ENCODE data around the gene TARS2.

The TARS2 gene

DNA sequence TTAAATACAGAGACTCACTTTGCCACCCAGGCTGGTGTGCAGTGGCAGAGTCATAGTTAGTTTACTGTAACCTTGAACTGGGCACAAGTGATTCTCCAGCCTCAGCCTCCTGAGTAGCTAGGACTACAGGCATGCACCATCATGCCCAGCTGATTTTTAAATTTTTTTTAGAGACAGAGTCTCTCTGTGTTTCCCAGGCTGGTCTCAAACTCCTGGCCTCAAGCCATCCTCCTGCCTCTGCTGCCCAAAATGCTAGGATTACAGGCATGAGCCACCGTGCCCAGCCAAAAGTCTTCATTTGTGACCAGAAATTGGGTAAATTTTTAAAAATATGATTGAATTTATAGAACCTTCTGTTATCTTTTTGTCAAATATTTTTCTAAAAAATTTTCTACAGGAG is 17.9 kb upstream of the TARS2 start:
- Histone ChIP-seq H2AFZ (ENCODE audit: low read length) (no peak overlapping the region), H3K27ac (ENCODE audit: low read length) (no peak overlapping the region), H3K27me3 (replicated peaks; ENCODE audit: insufficient read depth, low read length) (no peaks in the 10 kb centered on the region), H3K4me1 (ENCODE audit: low read length) (no peaks in the 10 kb centered on the region), H3K4me2 (ENCODE audit: low read depth, low read length) (no peak overlapping the region), H3K79me2 (ENCODE audit: low read length) (no peaks in the 10 kb centered on the region), H4K20me1 (ENCODE audit: insufficient read depth, low read length) (no peaks in the 10 kb centered on the region), H3K9me3 (replicated peaks; ENCODE audit: insufficient read depth, low read length) (no peaks in the 10 kb centered on the region), H3K9me2 (replicated peaks; ENCODE audit: insufficient read depth, low read length) (no peaks in the 10 kb centered on the region), H3K4me3 (ENCODE audit: low read length) (no peak overlapping the region), H3K9ac (ENCODE audit: low read length) (no peak overlapping the region), H3K36me3 (replicated peaks; ENCODE audit: insufficient read depth, low read length) (peaks cover 11% of the 10 kb centered on the region), H3F3A (ENCODE audit: insufficient read depth, low read length) (no peaks in the 10 kb centered on the region)
- DNase-seq: no peak
- TF ChIP-seq EZH2 (optimal IDR thresholded peaks at IDR 0.05; ENCODE audit: low read depth, low read length) (no peak), EZH2phosphoT487 (IDR thresholded peaks at IDR 0.05; ENCODE audit: low read length) (no peak)
- TF ChIP-seq, protein P1, sequence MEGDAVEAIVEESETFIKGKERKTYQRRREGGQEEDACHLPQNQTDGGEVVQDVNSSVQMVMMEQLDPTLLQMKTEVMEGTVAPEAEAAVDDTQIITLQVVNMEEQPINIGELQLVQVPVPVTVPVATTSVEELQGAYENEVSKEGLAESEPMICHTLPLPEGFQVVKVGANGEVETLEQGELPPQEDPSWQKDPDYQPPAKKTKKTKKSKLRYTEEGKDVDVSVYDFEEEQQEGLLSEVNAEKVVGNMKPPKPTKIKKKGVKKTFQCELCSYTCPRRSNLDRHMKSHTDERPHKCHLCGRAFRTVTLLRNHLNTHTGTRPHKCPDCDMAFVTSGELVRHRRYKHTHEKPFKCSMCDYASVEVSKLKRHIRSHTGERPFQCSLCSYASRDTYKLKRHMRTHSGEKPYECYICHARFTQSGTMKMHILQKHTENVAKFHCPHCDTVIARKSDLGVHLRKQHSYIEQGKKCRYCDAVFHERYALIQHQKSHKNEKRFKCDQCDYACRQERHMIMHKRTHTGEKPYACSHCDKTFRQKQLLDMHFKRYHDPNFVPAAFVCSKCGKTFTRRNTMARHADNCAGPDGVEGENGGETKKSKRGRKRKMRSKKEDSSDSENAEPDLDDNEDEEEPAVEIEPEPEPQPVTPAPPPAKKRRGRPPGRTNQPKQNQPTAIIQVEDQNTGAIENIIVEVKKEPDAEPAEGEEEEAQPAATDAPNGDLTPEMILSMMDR (IDR thresholded peaks at IDR 0.05; ENCODE audit: low read length): no peak

DNA sequence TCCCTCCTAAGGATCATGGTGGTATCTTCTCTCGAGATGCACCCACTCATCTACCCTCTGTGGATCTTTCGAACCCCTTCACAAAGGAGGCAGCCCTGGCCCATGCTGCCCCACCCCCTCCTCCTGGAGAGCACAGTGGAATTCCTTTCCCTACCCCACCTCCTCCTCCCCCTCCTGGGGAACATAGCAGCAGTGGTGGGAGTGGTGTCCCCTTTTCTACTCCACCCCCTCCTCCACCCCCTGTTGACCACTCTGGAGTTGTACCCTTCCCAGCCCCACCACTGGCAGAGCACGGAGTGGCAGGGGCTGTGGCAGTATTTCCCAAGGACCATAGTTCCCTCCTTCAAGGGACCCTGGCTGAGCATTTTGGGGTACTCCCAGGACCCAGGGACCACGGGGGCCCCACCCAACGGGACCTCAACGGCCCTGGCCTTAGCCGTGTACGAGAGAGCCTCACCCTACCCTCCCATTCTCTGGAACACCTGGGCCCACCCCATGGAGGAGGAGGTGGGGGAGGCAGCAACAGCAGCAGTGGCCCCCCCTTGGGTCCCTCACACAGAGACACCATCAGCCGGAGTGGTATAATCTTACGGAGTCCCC is 14.5 kb upstream of the TARS2 start:
- no peak for DNase-seq
- no peaks in the 10 kb centered on the region for H3F3A ChIP-seq (ENCODE audit: insufficient read depth, low read length)
- TF ChIP-seq EZH2 (optimal IDR thresholded peaks at IDR 0.05; ENCODE audit: low read depth, low read length) (no peak), EZH2phosphoT487 (IDR thresholded peaks at IDR 0.05; ENCODE audit: low read length) (no peak)
- TF ChIP-seq, protein P1 (IDR thresholded peaks at IDR 0.05; ENCODE audit: low read length): no peak
- H3K79me2 ChIP-seq (ENCODE audit: low read length): no peaks in the 10 kb centered on the region
- no peaks in the 10 kb centered on the region for H3K9me2 ChIP-seq (replicated peaks; ENCODE audit: insufficient read depth, low read length)
- H3K9ac ChIP-seq (ENCODE audit: low read length): no peak overlapping the region
- no peaks in the 10 kb centered on the region for H3K27me3 ChIP-seq (replicated peaks; ENCODE audit: insufficient read depth, low read length)
- H4K20me1 ChIP-seq (ENCODE audit: insufficient read depth, low read length): no peaks in the 10 kb centered on the region
- peaks cover 11% of the 10 kb centered on the region for H3K36me3 ChIP-seq (replicated peaks; ENCODE audit: insufficient read depth, low read length)
- no peaks in the 10 kb centered on the region for H3K9me3 ChIP-seq (replicated peaks; ENCODE audit: insufficient read depth, low read length)
- no peaks in the 10 kb centered on the region for H3K4me1 ChIP-seq (ENCODE audit: low read length)
- no peak overlapping the region for H3K27ac ChIP-seq (ENCODE audit: low read length)
- H3K4me2 ChIP-seq (ENCODE audit: low read depth, low read length): no peak overlapping the region
- H2AFZ ChIP-seq (ENCODE audit: low read length): no peak overlapping the region
- no peak overlapping the region for H3K4me3 ChIP-seq (ENCODE audit: low read length)

DNA sequence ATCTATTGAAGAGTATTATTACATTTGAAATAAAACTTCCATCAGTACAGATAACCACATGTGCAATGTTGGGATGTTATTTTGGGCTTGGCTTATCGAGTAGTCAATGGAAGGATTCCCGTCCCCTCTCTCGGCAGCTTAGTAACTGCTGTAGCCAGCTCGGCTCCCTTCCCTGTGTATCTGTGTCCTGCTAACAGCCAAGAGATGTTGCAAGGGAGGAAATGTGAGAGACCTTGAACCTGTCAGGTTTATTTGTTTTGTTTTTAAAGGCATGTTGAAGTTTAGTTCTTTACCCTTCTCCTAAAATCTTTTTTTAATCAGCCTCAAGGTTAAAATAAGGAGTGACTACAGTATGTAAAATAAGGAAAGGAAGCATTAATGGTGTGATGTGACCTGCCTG is 13.6 kb upstream of the TARS2 start:
- Histone ChIP-seq H3F3A (ENCODE audit: insufficient read depth, low read length) (no peaks in the 10 kb centered on the region), H3K79me2 (ENCODE audit: low read length) (no peaks in the 10 kb centered on the region), H3K4me3 (ENCODE audit: low read length) (no peak overlapping the region), H3K4me2 (ENCODE audit: low read depth, low read length) (no peak overlapping the region), H2AFZ (ENCODE audit: low read length) (no peak overlapping the region), H3K9me3 (replicated peaks; ENCODE audit: insufficient read depth, low read length) (no peaks in the 10 kb centered on the region), H3K4me1 (ENCODE audit: low read length) (no peaks in the 10 kb centered on the region), H3K27me3 (replicated peaks; ENCODE audit: insufficient read depth, low read length) (no peaks in the 10 kb centered on the region), H3K27ac (ENCODE audit: low read length) (no peak overlapping the region), H3K36me3 (replicated peaks; ENCODE audit: insufficient read depth, low read length) (peaks cover 11% of the 10 kb centered on the region), H3K9me2 (replicated peaks; ENCODE audit: insufficient read depth, low read length) (no peaks in the 10 kb centered on the region), H3K9ac (ENCODE audit: low read length) (no peak overlapping the region), H4K20me1 (ENCODE audit: insufficient read depth, low read length) (no peaks in the 10 kb centered on the region)
- no peak for DNase-seq
- TF ChIP-seq EZH2phosphoT487 (IDR thresholded peaks at IDR 0.05; ENCODE audit: low read length) (no peak), EZH2 (optimal IDR thresholded peaks at IDR 0.05; ENCODE audit: low read depth, low read length) (no peak)
- TF ChIP-seq, protein P1 (IDR thresholded peaks at IDR 0.05; ENCODE audit: low read length): no peak
